WERI-Rb-1 (cell line): ENCODE measurements around the gene NEURL1.

ENCODE experiments used
- DNase-seq: peaks from one replicate; pipeline ENCODE4 v3.0.0-alpha.2; 2020
- H3K27ac ChIP-seq: fragments of 250-450 bp; sonication (Bioruptor Pico); 2 replicates; pipeline ENCODE4 v1.5.1; 2020; ENCODE audit warnings: mild to moderate bottlenecking, moderate library complexity
- H3K27me3 ChIP-seq: fragments of 250-450 bp; sonication (Bioruptor Pico); 2 replicates; pipeline ENCODE4 v1.5.1; 2021; ENCODE audit warnings: mild to moderate bottlenecking, low read depth, moderate library complexity; ENCODE audit not compliant: insufficient read depth, severe bottlenecking
- H3K36me3 ChIP-seq: fragments of 250-450 bp; sonication (Bioruptor Pico); 2 replicates; pipeline ENCODE4 v1.5.1; 2020; ENCODE audit warnings: mild to moderate bottlenecking, moderate library complexity
- H3K4me3 ChIP-seq: 2 replicates; pipeline ENCODE4 v1.5.1; 2011; ENCODE audit warnings: low read depth, mild to moderate bottlenecking, control low read depth, low read length
- H3K9me3 ChIP-seq: fragments of 250-450 bp; sonication (Bioruptor Pico); 2 replicates; pipeline ENCODE4 v1.5.1; 2021; ENCODE audit warnings: mild to moderate bottlenecking, moderate library complexity; ENCODE audit not compliant: severe bottlenecking
- CTCF ChIP-seq: IDR thresholded peaks from 2 replicates; pipeline ENCODE4 v1.5.1; 2011; ENCODE audit warnings: low read depth, mild to moderate bottlenecking, control low read depth, inconsistent platforms, low read length

The NEURL1 gene

GRCh38 chr10:103448746-103449145 lies 44.8 kb upstream of the NEURL1 start:
- no peak for TF ChIP-seq CTCF
- H3K4me3 ChIP-seq, result no peak overlapping the region
- no peaks in the 10 kb centered on the region for H3K9me3 ChIP-seq
- H3K36me3 ChIP-seq, result peaks cover 37% of the 10 kb centered on the region
- no peaks in the 10 kb centered on the region for H3K27me3 ChIP-seq
- DNase-seq, result no peak
- H3K27ac ChIP-seq, result no peak overlapping the region

GRCh38 chr10:103449208-103450144 lies 44.0 kb upstream of the NEURL1 start:
- Histone ChIP-seq H3K36me3 (peaks cover 30% of the 10 kb centered on the region), H3K9me3 (no peaks in the 10 kb centered on the region), H3K4me3 (no peak overlapping the region), H3K27ac (no peak overlapping the region), H3K27me3 (no peaks in the 10 kb centered on the region)
- no peak for TF ChIP-seq CTCF
- DNase-seq, result no peak

GRCh38 chr10:103450201-103450695 lies 43.3 kb upstream of the NEURL1 start:
- Histone ChIP-seq H3K36me3 (peaks cover 22% of the 10 kb centered on the region), H3K9me3 (no peaks in the 10 kb centered on the region), H3K27me3 (no peaks in the 10 kb centered on the region), H3K4me3 (no peak overlapping the region), H3K27ac (no peak overlapping the region)
- no peak for DNase-seq
- no peak for TF ChIP-seq CTCF

GRCh38 chr10:103451091-103451813 lies 42.3 kb upstream of the NEURL1 start:
- H3K4me3 ChIP-seq, result no peak overlapping the region
- no peaks in the 10 kb centered on the region for H3K27me3 ChIP-seq
- no peak for DNase-seq
- H3K36me3 ChIP-seq, result peaks cover 12% of the 10 kb centered on the region
- H3K27ac ChIP-seq, result no peak overlapping the region
- TF ChIP-seq CTCF, result no peak
- no peaks in the 10 kb centered on the region for H3K9me3 ChIP-seq

GRCh38 chr10:103451831-103452505 lies 41.5 kb upstream of the NEURL1 start, which contains the start of gene CALHM2:
CALHM2 (minus strand) TSS chr10:103452370; CDS start chr10:103449941, 2,429 bp downstream.
- no peak within 1 kb of the TSS for H3K27ac ChIP-seq
- peaks cover 8% of the 10 kb centered on the region for H3K36me3 ChIP-seq
- no peaks in the 10 kb centered on the region for H3K27me3 ChIP-seq
- H3K9me3 ChIP-seq, result no peaks in the 10 kb centered on the region
- no peak for TF ChIP-seq CTCF
- DNase-seq, result no peak
- no peak within 1 kb of the TSS for H3K4me3 ChIP-seq
